Ishikawa (cell line): ENCODE results near the gene CCM2.

ENCODE experiments used
- CEBPB ChIP-seq: IDR thresholded peaks from 2 replicates; pipeline ENCODE4 v1.6.1; 2012
- CREB1 ChIP-seq: IDR thresholded peaks from 2 replicates; pipeline ENCODE4 v1.6.1; 2012; ENCODE audit warnings: low read depth
- EGR1 ChIP-seq: IDR thresholded peaks from 2 replicates; pipeline ENCODE4 v1.6.1; 2012
- EP300 ChIP-seq: IDR thresholded peaks from 2 replicates; pipeline ENCODE4 v1.6.1; 2012; ENCODE audit warnings: borderline replicate concordance
- FOXM1 ChIP-seq: IDR thresholded peaks from 2 replicates; pipeline ENCODE4 v1.6.1; 2012; ENCODE audit warnings: low read depth, borderline replicate concordance
- NFIC ChIP-seq: IDR thresholded peaks from 2 replicates; pipeline ENCODE4 v1.6.1; 2012
- RAD21 ChIP-seq: IDR thresholded peaks from 2 replicates; pipeline ENCODE4 v1.6.1; 2012; ENCODE audit warnings: low read depth
- TAF1 ChIP-seq: IDR thresholded peaks from 2 replicates; pipeline ENCODE4 v1.6.1; 2012; ENCODE audit warnings: low read depth, mild to moderate bottlenecking
- TCF12 ChIP-seq: IDR thresholded peaks from 2 replicates; pipeline ENCODE4 v1.6.1; 2012; ENCODE audit warnings: low read depth
- TEAD4 ChIP-seq: IDR thresholded peaks from 2 replicates; pipeline ENCODE4 v1.6.1; 2012
- YY1 ChIP-seq: IDR thresholded peaks from 2 replicates; pipeline ENCODE4 v1.6.1; 2012; ENCODE audit warnings: low read depth
- ZBTB7A ChIP-seq: IDR thresholded peaks from 2 replicates; pipeline ENCODE4 v1.6.1; 2012; ENCODE audit warnings: low read depth
- TF ChIP-seq, protein P1 (sequence below): IDR thresholded peaks from 2 replicates; pipeline ENCODE4 v1.6.1; 2012; ENCODE audit warnings: low read depth, mild to moderate bottlenecking
- TF ChIP-seq, protein P2 (sequence below): IDR thresholded peaks from 2 replicates; pipeline ENCODE4 v1.6.1; 2012
- TF ChIP-seq, protein P3 (sequence below): IDR thresholded peaks from 2 replicates; pipeline ENCODE4 v1.6.1; 2012

Gene CCM2

DNA sequence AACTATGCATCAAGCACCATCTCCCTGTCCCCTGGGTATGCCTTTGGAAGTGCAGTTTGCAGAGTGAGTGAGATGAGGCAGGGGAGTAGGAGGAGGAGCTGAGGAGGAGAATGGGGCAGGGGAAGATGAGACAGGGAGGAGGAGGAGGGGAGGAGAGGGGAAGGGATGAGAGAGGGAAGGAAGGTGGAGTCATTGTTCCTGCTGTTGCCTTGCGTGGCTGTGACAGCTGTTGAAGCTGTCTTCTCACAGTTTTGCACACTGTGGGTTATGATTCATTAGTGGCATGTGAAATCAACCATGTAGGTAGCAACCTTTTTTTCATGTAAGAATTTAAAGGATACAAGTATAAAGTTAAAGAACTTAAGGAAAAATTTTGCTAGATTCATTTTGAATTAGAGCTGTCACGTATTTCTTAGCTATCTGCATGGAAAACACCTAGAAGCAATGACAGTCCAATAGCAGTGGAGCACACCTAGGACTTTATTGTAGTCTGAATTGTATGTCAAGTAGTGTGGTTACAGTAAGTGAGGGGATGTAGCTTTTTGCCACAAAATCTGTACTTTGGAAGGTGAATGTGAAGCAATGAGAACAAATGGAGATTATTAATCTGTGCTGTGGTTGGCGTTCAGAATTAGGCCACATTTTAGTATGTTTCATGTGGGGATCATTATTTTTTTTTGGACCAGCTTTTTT is 21.7 kb downstream of the CCM2 start:
- TF ChIP-seq NFIC = no peak
- TF ChIP-seq TEAD4 = no peak
- TF ChIP-seq RAD21 = no peak

DNA sequence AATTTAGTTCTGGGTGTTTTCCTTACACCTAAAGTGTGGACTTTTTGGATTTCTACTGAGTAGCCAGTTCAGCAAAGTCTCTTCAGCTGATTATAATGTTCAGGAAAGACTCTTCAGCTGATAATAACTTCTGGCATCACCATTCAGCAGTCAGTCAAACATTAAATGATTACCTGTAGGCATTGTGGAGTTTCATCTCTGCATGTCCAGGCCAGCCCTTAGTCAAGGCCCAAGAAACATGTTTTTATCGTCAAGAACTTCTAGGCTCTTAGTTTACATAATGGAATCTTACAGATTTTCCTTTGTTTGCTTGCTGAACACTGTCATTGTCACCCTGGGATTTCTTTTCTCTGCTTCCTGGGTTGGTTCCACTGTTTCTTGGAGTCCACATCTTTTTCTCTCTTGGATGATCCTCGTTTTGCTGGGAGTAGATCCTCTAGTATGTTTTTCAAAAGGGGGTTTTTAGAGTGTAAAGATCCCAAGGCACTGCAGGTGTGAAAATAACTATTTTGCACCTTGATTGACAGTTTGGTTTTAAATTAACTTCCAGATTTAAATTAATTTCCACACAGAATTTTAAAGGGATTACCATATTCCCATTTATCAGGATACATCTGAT is 24.2 kb downstream of the CCM2 start:
- TF ChIP-seq CREB1 = no peak

DNA sequence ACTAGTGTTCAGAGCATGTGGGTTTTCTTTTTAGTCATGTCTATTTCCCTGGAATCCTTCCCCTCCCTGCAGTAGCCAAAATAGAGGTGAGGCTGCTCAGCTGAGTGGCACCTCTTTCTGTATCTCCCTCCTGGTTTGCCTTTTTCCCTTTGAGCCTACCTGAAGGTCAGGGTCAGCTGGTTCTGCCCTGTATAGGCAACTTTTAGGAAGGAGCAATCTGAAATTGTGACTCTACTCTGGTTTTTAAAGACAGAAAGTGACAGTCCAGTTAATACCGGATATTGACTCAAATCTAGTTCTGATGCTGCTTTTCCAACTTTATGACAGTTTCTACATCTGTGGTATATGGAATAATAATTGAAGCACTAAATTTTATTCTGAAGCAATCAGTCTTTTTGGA is 26.0 kb downstream of the CCM2 start:
- no peak for TF ChIP-seq FOXM1

DNA sequence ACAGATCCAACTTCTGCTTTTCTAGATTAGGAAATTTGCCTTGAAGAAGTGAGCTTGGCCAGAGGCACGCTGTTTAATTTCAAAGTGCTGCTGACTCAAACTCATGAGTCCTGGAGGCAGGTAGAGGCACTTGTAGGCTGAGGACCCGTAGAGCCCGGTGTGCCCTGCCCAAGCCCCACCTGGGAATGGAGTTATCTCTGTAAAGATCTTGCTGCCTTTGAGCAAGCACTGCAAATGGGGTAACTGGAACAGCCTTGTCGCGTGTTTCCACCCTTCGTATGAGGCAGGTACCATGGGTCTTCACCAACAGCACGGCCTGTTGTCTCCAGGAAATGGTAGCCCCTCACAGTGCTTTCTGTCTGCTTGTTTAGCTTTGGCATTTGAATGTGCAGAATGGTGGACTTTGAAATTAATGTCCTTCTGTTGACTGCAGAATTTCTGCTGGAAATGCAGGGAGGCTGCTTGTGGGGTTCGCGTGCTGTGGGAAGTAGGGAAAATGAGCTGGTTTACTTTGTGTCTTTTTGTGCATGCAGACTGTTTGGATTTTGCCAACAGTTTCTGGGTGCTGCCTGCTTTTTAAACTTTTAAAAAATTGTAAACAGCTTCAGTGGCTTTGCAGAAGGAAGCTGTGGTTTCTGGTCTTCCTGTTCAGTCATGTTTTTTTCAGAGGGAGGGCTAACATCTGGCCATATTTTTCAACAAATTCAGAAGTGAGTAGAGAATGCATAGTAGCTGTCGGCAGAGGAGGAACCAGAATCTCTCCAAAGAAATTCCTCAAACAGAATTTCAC is 27.2 kb downstream of the CCM2 start:
- TF ChIP-seq, protein P1, sequence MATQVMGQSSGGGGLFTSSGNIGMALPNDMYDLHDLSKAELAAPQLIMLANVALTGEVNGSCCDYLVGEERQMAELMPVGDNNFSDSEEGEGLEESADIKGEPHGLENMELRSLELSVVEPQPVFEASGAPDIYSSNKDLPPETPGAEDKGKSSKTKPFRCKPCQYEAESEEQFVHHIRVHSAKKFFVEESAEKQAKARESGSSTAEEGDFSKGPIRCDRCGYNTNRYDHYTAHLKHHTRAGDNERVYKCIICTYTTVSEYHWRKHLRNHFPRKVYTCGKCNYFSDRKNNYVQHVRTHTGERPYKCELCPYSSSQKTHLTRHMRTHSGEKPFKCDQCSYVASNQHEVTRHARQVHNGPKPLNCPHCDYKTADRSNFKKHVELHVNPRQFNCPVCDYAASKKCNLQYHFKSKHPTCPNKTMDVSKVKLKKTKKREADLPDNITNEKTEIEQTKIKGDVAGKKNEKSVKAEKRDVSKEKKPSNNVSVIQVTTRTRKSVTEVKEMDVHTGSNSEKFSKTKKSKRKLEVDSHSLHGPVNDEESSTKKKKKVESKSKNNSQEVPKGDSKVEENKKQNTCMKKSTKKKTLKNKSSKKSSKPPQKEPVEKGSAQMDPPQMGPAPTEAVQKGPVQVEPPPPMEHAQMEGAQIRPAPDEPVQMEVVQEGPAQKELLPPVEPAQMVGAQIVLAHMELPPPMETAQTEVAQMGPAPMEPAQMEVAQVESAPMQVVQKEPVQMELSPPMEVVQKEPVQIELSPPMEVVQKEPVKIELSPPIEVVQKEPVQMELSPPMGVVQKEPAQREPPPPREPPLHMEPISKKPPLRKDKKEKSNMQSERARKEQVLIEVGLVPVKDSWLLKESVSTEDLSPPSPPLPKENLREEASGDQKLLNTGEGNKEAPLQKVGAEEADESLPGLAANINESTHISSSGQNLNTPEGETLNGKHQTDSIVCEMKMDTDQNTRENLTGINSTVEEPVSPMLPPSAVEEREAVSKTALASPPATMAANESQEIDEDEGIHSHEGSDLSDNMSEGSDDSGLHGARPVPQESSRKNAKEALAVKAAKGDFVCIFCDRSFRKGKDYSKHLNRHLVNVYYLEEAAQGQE = no peak
- TF ChIP-seq FOXM1 (no peak), CEBPB (no peak), TAF1 (no peak), ZBTB7A (no peak), RAD21 (no peak), EGR1 (no peak), EP300 (no peak), NFIC (no peak), TEAD4 (no peak), TCF12 (no peak), CREB1 (no peak), YY1 (no peak)
- TF ChIP-seq, protein P2, sequence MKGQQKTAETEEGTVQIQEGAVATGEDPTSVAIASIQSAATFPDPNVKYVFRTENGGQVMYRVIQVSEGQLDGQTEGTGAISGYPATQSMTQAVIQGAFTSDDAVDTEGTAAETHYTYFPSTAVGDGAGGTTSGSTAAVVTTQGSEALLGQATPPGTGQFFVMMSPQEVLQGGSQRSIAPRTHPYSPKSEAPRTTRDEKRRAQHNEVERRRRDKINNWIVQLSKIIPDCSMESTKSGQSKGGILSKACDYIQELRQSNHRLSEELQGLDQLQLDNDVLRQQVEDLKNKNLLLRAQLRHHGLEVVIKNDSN = no peak
- TF ChIP-seq, protein P3, sequence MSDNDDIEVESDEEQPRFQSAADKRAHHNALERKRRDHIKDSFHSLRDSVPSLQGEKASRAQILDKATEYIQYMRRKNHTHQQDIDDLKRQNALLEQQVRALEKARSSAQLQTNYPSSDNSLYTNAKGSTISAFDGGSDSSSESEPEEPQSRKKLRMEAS = no peak

DNA sequence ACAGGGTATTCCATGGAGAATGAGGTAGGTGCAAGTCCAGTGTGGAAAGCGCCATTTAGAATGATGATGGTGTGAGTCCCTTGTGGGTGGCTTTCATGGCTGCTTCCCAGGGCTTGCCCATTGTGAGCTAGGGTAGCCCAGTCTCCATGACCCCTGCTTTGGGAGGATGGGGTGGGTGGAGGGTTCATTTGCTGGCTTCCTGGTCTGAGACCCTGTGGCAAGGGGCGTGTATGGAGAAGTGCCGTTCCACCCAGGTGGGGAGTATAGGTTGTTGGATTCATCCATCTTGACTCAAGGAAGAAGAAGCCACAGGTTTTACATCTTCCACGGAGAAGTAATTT is 27.7 kb downstream of the CCM2 start:
- TF ChIP-seq NFIC = no peak
- TF ChIP-seq, protein P1 = no peak
- no peak for TF ChIP-seq FOXM1
- TF ChIP-seq RAD21 = no peak
- no peak for TF ChIP-seq YY1
- TF ChIP-seq EGR1 = no peak
- TF ChIP-seq EP300 = no peak
- TF ChIP-seq TCF12 = no peak
- TF ChIP-seq, protein P3 = no peak
- TF ChIP-seq TEAD4 = no peak
- TF ChIP-seq CREB1 = no peak

DNA sequence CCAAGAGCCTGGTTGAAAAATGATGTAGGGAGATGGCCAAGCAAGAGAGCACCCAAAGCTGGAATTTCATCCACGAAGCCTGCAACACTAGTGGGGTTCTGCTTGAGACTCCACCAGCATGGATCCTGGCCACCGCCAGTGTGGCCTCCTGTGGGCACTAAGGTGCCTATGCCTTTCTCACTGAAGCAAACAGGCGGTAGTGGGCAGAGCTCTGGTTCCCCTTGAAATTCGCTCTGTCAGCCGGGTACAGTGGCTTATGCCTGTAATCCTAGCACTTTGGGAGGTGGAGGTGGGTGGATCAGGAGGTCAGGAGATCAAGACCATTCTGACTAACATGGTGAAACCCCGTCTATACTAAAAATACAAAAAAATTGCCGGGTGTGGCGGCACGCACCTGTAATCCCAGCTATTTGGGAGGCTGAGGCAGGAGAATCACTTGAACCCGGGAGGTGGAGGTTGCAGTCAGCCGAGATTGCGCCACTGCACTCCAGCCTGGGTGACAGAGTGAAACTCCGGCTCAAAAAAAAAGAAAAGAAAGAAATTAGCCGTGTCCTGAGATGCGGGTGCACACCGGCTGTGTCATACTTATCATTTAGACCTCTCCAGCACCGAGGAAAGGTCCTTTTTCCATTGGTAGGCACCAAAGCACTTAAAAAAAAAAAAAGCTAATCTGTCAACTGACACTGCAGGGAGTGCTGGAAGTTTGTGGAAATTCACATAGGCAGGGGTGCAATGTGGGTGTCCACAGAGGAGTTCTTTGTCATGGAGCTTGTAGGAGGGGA is 28.3 kb downstream of the CCM2 start:
- TF ChIP-seq NFIC (no peak), CEBPB (no peak), EGR1 (no peak), TEAD4 (no peak), YY1 (no peak)
- TF ChIP-seq, protein P2 = no peak
- TF ChIP-seq, protein P3 = no peak
